HG02623 (cell line): Measurements from ENCODE around the gene C2CD4D.
"Not testable (repeated sequence)": the region's sequence is repeated elsewhere in the genome, so short reads cannot be mapped to it uniquely, and the experiment has no call there.

ENCODE experiments used
- ATAC-seq: cut with Tn5 transposase; IDR thresholded peaks from one replicate; pipeline ENCODE4 v1.9.1; 2021; ENCODE audit warnings: moderate library complexity; ENCODE audit not compliant: unreplicated experiment

Gene C2CD4D

DNA sequence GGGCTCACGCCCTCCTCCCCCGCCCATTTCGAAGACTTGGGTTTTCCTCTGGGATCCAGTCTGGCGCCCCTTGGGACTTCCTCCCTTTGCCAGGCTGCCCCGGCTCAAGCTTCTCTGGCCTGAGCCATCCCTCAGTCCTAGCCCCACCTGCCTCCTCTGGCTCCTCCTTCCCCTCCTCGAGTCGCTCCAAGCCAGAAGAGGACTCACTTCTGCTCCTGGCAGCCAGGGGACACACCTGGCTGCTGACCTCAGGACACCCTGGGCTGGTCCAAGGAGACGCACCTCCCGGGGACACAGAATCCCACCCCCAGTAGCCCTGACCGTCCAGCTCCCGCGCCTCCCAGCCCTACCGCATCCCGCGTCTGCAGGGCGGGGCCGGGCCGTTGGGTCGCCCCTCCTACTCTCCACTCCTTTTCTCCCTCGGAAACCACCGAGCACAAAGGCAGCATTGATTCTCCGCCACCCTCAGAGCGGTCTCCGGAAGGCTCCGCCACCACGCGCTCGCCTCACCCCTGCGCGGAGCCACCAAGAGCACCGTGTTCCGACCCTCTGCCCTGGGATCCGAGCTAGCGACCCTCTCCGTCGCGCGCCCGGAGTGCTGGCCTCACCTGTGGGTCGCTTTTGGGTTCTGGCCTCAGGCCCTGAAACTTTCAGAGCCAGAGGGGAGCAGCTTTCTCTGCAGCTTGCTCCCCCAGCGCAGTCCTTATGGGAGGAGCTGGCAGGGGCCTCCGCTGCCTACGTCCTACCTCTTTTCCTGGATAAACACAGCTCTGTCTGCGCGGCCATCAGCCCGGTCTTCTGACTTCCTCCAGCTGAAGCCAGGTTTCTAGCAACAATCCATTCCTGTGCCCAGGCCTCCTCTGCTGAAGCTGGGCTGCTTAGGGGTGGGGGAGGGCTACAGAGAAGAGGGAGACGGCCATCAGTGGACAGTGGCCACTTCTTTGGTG lies at the start of gene C2CD4D:
Gene C2CD4D, minus strand, starts transcription at position 364 of the 947 bp plus-strand sequence. CDS start 831 bp downstream, outside the sequence.
- no peak for ATAC-seq

DNA sequence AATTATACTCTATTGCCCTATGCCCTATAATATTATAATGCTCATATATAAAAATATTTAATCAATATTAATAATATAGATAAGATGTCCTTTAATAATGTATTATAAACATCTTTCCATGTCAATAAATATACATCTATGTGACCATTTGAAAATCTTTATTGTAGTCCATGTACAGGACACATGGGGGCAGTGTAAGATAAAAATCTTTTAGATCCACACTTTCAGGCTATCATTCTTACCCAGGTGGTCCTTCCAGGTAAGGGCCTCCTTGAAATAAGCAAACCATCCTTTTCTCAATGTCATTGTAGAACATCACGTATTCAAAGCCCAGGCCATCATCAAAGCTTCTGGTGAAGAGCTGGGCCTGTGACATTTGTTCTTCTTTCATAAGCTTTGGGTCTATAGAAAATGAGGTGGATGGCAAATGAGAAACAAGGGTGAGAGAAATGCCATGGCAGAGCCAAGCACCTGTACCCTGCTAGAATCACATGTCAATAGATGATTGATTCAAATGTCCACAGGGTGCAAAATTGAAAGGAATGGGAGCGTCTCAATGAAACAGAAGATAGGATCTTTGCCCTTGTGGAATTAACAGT lies 49.5 kb upstream of the C2CD4D start:
- ATAC-seq, result no peak

DNA sequence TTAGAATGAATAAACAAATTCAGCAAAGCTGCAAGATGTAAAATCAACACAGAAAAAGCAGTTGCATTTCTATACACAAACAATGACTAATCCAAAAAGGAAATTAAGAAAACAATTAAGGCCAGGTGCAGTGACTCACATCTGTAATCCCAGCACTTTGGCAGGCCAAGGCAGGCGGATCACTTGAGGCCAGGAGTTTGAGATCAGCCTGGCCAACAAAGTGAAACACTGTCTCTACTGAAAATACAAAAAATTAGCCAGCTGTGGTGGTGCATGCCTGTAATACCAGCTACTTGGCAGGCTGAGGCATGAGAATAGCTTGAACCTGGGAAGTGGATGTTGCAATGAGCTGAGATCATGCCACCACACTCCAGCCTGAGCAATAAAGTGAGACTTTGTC lies 47.4 kb upstream of the C2CD4D start:
- ATAC-seq, result no peak

DNA sequence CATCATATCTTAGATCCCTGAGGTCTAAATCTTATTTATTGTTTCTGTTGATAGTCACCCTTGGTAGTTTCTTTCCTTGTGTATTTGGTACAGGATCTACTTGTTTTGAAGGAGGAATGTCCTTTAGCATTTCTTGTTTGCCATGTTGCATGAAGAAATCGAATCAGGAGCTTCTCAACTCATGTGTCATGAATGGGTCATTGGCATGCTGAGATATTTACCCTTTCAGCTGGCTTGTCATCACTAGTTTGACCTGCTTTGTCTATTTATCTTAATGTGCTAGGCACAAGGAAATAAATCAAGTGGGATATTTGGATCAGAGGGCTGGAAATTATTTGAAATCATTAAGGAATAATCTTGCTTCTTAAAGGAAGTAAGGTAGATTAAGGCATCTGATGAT lies 45.9 kb upstream of the C2CD4D start:
- no peak for ATAC-seq

DNA sequence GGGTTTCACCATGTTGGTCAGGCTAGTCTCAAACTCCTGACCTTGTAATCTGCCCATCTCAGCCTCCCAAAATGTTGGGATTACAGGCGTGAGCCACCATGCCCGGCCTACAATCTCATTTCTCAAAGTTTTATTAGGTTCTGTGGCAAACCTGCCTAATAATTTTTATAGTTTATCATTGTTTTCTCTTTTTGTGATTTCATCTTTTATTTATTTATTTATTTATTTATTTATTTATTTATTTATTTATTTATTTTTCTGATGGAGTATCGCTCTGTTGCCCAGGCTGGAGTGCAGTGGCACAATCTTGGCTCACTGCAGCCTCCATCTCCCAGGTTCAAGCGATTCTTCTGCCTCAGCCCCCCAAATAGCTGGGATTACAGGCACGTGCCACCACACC lies 45.3 kb upstream of the C2CD4D start:
- ATAC-seq, result not testable (repeated sequence)

DNA sequence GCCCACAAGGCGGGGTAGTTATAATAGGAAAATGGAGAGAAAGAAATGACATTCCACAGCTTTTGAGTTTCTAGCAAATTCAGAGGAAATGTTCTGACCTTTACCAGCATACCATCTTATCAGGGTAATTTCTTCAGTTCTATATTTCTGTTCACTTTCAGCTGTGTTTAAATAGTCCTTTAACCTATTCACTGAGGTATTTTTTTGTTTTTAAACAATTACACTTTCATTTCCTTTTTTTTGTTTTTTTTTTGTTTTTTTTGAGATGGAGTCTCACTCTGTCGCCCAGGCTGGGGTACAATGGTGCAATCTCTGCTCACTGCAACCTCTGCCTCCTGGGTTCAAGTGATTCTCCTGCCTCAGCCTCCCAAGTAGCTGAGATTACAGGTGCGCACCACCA lies 44.8 kb upstream of the C2CD4D start:
- ATAC-seq, result not testable (repeated sequence)

DNA sequence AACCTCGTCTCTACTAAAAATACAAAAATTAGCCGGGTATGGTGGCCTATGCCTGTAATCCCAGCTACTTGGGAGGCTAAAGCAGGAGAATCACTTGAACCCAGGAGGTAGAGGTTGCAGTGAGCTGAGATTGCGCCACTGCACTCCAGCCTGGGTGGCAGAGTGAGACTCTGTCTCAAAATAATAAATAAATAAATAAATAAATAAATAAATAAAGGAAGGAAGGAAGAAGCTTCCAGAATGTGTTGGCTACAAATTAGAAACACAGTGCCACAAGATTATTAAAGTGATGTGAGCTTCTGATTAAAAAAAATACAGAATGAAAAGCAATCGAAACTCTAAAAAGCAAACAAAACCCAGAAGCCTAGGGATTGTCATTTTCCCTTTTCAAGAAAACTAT lies 44.3 kb upstream of the C2CD4D start:
- ATAC-seq, result not testable (repeated sequence)

DNA sequence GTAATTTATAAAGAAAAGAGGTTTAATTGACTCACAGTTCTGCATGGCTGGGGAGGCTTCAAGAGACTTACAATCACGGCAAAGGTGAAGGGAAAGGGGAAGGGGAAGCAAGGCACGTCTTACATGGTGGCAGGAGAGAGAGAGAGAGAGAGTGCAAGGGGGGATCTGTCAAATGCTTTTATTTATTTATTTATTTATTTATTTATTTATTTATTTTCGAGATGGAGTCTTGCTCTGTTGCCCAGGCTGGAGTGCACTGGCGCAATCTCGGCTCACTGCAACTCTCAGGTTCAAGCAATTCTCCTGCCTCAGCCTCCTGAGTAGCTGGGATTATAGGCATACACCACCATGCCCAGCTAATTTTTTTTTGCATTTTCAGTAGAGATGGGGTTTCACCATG lies 43.3 kb upstream of the C2CD4D start:
- not testable (repeated sequence) for ATAC-seq

DNA sequence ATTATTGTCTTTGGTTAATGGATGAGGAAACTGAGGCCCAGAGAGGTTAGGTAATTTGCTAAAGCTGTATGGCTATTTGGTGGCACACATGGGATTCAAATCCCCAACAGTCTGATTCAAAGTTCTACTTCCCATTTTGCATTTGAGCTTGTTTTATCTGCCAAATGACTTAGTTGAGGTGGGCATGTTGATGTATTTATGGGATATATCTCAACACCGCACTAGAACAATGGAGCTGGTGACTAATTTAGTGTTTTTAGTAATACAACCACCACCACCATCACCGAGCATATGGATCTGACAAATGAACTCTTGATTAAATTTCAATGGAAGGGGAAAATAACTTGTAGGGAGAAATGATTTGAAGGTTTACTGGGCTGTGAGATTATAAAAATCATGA lies 42.8 kb upstream of the C2CD4D start:
- ATAC-seq, result no peak

DNA sequence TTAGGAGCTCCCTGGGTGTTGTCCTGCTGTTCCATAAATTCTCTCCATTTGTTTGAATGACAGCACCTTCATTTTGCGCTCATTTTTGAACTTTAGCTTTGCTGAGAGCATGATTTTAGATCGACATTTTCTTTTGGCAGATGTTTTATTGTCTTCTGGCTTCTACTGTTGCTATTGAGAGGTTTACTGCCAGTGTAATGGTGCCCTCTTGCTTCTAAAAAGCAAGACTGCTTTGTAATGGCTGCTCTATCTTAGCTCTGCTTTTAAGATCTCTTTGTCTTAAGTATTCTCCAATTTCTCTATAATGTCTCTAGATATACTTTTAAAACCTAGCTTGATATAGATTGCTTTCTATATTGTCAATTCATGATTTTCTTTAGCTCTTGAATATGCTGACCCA lies 41.9 kb upstream of the C2CD4D start:
- no peak for ATAC-seq

DNA sequence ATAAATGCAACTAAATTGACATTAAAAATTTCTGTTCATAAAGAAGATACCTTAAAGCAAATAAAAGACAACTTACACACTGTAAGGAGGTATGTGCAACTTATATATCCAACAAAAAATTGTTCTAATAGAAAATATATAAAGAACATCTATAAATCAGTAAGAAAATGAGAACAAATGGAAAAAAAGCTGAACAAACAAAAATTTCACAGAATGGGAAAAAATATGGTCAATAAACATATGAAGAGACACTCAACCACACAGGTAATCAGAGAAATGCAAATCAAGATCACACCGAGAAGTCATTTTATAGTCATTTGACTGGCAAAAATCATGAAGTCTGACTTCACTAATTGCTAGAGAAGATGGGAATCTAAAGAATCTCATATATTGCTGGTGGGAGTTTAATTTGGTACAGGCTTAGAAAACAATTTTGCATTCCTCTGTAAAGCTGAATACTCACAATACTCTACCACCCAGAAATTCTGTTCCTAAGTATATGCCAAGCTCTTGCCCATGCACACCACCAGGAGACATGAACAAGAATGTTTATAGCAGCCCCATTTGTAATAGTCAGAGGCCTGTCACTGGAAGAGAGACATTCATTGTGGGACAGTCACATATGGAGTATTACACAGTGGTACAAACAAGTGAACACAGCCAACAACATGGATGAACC lies 35.9 kb upstream of the C2CD4D start:
- ATAC-seq, result no peak

DNA sequence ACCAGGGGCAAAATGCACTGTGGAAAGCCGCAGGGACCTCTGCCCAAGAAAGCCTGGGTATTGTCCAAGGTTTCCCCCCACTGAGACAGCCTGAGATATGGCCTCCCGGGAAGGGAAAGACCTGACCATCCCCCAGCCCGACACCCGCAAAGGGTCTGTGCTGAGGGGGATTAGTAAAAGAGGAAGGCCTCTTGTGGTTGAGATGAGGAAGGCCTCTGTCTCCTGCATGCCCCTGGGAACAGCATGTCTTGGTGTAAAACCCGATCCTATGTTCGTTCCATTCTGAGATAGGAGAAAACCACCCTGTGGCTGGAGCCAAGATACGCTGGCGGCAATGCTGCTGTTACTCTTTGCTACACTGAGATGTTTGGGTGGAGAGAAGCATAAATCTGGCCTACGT lies 33.2 kb upstream of the C2CD4D start:
- not testable (repeated sequence) for ATAC-seq

DNA sequence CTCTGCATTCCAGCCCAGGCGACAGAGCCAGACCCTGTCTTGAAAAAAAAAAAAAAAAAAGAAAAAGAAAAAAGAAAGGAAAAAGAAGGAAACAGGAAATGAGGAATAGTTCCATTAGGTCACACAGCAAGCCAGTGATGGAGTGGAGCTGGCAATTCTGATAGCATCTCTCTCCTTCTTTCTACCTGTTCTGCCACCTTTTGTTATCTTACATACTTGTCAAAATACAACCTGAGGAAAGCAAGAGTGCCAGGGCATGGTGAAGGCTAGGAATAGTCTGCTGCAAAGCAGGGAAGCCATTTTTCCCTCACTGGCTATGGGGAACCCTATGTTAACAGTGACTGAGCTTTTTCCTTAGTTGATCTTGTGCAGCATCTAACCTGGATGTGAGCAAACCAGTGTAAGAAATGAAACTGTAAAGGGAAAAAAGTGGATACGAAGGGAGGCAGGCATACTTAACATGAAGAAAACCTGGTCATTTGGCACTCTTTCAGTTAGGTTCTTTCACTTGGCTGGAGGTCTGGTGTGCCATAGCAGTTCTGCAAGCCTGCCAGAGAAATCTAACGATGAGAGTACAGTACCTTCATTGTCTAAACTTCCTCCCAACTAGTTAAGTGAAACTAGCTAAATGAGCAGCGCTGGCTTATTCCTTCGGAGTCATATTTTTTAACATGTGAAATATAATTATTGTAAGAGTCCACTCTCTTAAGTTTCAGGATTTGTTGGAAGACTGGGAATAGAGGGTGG lies 31.8 kb upstream of the C2CD4D start:
- no peak for ATAC-seq

DNA sequence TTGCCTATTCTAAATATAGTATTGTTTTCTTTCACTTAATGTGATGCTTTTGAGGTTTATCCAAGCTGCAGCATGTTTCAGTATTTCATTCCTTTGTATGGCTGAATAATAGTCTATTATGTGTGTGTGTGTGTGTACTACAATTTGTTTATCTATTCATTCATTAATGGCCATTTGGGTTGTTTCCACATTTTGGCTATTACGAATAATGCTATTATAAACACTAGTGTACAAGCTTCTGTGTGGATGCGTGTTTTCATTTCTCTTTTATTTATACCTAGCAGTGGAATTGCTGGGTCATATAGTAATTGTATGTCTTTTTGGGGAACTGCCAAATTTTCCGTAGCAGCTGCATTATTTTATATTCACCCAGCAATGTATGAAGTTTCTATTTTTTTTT lies 28.9 kb upstream of the C2CD4D start:
- ATAC-seq, result no peak

DNA sequence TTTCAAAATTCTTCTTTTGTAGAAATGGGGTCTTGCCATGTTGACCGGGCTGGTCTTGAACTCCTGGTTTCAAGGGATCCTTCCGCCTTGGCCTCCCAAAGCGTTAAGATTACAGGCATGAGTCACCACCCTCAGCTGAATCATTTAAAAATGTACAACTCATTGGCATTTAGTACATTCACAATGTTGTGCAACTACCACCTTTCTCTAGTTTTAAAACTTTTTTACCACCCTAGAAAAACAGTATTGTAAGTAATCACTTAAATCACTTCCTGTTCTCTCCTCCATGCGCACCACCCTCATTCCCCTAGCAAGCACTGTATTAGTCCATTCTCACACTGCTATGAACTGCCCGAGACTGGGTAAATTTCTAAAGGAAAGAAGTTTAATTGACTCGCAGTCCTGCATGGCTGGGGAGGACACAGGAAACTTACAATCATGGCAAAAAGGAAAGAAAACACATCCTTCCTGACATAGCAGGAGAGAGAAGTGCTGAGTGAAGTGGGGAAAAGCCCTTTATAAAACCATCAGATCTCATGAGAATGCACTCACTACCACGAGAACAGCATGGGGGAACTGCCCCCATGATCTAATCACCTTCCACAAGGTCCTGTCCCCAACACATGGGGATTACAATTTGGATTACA lies 28.3 kb upstream of the C2CD4D start:
- no peak for ATAC-seq

DNA sequence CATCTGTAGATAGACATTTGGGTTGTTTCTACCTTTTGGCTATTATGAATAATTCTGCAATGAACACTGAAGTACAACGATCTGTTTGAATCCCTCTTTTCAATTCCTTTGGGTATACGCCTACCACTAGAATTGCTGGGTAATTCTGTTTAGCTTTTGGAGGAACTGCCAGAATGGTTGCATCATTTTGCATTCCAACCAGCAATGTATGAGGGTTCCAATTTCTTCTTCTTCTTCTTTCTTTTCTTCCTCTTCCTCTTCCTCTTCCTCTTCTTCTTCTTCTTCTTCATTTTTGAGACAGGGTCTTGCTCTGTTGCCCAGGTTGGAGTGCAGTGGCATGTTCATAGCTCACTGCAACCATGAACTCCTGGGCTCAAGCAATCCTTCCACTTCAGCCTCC lies 27.7 kb upstream of the C2CD4D start:
- no peak for ATAC-seq

DNA sequence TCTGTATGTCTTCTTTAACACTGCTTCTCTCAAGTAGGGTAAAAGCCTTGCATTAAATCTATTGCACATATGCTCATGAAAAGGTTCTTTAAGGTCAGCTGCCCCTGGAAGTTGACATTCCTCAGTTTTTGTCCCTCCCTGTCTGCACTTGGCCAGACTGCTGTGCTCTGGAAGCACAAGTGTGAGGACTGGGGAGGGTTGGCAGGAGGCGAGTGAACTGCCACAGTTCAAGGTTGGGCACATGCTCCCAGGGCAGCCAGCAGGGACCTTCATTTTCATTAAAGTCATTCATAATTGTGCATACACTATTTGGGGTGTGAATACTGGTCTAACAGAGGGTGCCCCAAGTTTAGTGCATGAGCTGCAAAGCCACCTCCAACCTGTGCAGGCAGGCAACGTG lies 24.8 kb upstream of the C2CD4D start:
- ATAC-seq, result no peak

DNA sequence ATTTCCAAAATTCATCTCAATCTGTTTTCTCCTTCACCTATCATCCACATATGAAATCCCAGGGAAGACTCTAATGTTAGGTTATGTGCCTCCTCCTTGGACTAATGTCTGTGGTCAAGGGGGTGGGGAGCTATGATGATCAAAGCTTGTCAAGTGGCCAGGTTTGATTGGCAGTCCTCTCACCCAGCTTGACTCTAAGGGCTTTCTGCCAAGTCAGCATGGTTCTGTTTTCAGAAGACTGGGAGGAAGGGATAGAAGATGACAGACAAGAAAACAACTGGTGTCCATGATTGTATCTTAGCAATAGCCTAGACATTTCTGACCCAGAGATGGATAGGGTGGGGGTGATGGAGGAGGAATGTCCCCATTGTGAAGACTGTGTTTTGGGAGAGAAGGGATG lies 23.0 kb upstream of the C2CD4D start:
- ATAC-seq, result no peak

DNA sequence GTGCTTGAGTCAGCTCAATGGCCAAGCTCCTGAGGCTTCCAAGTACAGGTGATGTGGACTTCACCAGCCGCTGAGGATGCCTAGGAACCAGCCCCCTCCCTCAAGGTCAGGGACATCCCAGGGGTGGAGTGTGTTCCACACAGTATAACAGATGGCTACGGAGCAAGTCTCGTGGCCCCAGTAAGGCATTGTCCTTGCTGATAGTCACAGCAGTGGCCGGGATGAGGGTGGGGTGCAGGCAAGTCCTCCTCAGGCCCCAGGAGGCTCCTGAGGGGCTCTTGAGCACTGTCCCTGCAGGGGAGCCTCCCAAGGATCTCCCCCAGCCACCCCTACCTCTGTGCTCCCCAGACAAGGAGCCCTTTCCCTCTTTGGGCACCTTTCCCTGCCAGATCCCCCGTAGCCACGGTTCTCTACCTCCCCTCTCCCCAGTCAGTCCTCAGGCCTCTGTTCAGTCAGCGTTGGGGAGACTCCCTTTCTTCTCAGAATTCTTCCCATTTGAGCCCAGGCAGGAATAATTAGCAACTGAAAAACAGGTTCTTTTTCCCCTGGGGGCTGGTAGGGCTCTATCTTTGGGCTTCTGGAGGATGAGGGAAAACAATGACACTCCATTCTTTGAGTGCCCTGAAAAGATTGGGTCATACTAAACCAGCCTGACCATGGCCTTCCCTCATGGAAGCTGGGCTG lies 21.0 kb upstream of the C2CD4D start:
- ATAC-seq, result no peak

DNA sequence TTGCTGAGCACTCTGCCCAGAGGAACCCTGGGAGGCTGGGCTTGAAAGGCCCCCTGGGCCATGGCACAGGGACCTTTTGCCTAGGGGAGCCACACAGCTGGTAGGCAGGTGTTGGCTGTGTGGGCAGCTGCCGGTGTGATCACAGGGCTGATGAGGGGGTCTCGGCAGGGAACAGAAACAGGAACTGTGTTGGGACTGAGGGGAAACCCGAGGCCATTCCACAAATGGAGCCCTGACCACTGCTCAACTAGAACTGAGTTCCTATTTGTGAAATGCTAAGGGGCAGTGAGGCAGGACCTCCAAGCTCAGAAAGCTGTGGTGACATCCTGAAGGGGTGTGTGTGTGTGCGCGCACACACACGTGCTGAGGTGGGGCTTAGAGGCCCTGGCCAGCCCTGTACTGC lies 20.3 kb upstream of the C2CD4D start:
- no peak for ATAC-seq
